C1 segment of cervical spinal cord (tissue), 14 donors: ENCODE measurements around the gene NDUFS7.

Experiments
- DNase-seq, 14 donors: peaks; one replicate each; lab custom pipeline; 2025; lab: John Stamatoyannopoulos, UW

NDUFS7 gene

DNA sequence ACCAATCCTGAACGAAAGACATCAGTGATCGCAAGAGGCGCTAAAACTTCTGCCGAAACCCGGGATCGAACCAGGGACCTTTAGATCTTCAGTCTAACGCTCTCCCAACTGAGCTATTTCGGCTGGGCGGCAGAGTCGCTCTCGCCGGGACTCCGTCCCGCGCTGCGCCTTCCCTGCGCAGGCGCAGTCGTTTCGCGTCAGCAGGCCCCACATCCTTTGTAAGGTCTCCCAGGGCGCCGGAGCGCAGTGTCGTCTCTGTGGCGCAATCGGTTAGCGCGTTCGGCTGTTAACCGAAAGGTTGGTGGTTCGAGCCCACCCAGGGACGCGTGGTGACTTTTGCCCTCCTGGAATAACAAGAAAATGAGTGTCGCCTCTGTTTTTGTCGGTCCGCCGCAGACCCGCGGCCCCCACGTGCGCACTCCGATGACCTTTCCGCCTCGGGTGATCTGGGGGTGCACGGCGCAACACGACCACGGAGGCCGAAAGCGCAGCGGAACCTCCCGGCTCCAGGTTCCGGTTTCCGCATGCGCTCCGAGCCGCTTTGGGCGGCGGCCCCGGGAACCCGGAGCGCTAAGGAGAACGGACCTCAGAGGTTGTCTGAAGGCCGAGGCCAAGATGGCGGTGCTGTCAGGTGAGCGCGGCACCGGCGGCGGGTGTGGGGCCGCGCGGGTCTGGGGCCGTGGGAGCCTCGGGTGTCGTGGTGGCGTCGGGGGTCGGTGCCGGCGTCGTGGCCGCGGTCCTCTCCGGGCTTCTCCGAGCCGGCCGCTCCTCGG, at the start of gene NDUFS7:
Gene NDUFS7, plus strand, starts transcription at position 596 of the 773 bp plus-strand sequence. Its CDS starts 20 bp downstream, at position 616.
- DNase-seq: peak; percentile 89 to 99 (median 96)

DNA sequence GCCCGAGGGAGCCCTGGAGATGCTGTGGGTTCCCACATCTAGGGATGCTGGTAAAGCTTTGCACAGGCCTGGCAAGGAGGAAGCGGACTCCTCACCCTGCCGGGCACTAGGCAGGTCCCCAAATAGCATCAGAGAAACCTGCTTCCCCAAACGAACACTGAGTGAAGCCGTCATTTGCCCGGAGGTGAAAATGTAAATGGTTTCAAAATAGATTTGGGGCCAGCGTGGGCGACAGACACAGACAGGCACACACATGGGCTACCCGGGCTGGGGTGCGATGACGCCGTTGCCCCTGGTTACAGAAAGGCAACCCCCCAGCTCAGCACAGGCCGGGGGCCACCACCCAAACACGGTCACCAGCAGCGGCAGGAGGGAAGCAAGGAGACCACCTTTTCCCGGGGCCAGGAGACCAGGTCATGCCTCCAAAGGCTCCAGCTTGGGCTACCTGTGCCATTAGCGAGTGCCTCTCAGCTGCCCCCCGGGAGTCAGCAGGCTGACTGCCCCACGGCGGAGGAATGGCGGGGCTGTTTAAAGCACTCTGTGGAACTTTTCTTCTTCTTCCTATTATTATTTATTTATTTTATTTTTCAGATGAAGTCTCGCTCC, 47.5 kb upstream of the NDUFS7 start:
- no peak for DNase-seq

DNA sequence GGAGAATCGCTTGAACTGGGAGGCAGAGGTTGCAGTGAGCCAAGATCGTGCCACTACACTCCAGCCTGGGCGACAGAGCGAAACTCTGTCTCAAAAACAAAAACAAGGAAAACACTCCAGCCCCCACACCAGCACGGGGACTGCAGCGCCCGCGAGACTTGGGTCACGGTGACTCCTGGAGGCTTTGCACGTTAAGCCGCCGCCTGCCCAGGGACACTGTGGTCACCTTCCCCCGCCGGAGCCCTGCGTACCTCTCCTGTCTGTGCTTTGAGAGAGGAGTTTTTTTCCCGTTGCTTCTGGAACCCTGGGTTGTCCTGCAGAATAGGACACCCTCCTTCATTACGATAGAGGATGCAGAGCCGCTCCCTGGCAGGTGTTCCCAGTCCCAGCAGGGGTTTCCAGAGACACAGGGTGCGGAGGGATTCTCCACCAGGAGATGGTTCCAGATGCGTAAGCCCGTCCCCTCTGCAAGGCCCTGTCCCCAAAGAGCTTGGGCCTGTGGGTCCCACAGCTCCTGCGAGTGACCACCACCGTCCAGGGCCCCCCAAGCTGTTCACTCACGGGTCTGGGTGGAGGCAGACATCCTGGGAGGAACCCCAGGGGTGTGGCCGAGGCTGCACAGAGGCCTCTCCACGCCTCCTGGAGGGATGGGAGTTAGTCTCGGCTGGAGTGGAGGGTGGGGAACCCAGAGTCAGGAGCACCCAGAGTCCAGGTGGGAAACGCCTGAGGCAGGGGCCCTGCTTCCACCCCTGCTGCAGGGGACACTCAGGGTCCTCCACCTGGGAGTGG, 42.8 kb upstream of the NDUFS7 start:
- no peak for DNase-seq

DNA sequence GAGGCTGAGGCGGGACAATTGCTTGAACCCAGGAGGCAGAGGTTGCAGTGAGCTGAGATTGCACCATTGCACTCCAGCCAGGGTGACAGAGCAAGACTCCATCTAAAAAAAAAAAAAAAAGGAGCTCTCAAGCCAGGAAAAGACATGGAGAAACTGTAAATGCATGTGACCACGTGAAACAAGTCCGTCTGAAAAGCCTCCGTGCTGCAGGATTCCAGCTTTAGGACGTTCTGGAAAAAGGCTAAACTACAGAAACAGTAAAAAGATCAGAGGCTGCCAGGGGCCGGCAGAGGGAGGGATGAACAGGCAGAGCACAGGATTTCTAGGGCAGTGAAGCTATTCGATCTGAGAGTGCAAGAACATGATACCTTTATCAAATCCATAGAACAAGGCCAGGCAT, 40.7 kb upstream of the NDUFS7 start:
- no peak for DNase-seq

DNA sequence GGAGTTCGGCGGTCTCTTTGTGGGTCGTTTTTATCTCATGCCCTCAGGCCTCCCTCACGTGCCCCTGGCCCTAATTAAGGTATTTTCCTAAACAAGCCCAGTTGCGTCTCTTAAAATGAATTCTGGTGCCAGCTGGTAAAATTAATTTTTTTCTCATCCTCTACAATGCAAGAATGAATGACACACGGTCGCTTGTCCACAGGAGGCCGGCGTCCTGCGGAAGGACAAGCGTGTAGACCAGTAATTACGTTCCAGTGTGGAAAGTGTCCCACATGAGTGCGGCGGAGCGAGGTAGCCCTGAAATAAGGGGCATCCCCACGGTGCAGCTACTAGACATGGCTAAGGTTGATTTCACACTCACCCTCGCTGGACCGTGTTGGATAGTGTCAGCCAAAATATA, 34.5 kb upstream of the NDUFS7 start:
- DNase-seq: no peak

DNA sequence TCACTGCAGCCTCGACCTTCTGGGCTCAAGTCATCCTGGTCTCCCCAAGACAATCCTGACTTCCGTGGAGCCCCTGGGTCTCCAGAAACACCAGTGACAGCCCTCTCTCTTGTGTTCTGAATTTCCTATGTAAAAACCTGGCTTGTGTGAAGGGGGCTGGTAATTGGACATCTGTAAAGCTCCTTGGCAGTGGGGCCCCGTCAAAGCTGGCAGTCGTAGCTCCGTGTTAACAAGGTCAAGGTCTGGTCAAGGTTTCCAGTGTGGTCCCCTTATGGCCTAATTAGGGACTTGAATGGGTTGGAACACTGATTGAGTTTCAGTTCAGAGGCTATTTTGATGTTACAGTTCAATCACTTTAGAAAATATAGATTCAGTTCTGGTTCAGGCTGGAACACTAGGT, 32.8 kb upstream of the NDUFS7 start:
- DNase-seq: no peak

DNA sequence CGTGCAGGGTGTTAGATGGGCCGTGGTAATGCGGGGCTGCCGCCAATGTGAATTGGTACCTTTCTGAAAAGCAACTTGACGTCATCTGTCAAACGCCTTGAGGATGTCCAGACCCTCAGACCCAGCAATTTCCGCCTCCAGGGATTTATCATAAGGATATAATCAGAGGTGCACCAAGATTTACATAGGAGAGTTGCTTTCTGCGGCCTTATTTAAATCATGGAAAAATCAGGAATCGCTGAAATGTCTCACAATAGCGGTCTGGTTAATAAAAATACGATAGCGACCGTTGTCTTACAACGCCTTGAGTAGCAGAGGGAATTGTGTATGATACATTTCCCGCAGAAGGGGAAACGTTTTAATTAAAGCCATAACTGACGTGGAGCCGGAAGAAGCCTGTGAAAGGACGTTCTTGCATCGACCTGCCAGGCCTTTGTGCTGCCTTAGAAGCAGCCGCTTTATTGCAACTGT, 32.3 kb upstream of the NDUFS7 start:
- DNase-seq: no peak

DNA sequence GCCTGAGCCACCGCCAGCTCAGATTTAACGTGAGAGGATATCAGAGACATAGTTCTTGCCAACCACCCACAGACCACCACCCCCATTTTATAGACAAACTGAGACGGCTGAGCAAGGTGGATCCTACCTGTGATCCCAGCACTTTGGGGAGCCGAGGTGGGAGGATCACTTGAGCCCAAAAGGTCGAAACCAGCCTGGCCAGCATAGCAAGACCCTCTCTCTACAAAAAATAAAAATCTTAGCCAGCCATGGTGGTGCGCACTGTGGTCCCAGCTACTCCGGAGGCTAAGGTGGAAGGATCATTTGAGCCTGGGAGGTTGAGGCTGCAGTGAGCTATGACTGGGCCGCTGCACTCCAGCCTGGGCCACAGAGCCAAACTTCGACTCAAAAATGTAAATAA, 30.6 kb upstream of the NDUFS7 start:
- no peak for DNase-seq

DNA sequence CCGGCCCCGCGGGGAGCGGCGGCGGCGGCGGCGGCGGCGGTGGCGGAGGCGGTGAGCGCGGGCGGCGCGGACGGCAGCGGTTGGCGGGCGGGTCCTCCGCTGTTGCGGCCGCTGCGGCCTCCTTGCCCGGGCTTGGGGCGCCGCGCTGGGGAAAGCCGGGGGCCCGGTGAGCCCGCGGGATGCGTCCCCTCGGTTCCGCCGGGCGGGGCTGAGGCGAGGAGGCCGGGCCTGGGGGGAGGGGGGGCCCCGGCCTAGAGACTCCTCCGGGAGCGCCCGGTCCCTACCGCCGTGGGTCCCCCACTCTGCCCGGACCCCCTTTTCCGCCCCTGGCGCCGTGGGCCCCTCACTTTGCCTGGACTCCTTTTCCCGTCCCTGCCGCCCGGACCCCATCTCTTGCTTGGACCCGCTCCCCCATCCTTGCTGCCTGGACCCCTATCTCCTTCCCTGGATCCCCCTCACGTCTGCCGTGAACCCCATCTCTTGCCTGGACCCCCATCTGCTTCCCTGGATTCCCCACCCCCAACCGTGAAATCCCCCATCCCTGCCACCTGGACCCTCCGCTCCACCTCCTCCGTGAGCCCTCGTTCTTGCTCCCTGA, 28.6 kb upstream of the NDUFS7 start:
- peak in 3 of 14 donors; percentile 63 to 73 (median 69) for DNase-seq

DNA sequence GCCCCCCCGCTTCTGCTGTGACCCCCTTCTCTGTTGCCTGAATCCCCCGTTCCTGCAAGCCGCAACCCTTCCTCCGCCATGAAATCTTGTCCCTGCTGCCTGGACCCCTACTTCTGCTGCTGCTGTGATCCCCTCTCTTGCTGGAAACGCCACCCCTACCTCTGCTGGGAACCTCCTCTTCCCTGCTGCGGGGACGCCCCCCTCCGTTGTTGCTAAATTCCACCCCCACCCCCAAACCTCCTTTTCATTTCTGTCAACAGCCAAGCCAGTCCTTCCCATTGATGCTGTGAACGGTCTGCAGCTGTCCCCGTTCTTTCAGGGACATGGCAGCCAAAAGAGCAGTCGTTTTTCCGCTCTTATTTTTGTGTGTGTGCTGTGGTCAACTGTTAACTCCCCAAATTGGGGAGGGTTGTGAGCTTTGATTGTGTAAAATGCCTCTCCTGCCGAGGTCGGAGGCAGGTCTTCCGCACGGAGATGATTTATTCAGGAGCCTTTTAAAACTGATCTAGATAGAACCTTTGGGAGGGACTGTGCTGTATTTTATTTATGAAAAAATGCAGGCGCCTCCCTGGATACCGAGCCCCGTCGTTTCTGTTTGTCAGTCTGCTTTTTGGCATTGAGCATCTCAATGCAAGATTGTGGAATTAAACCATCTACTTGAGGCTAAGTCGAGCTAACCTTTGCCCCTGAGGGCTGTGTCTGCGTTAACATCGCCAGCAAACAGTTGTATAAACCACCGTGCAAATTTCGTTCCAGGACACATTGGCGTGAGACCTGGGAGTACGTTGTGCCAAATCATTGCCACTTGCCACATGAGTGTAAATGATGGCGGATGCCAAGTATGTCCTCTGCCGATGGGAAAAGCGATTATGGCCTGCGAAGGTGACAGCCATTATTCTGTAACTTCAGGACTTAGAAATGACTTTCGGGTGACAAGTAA, 27.9 kb upstream of the NDUFS7 start:
- peak in 8 of 14 donors; percentile 20 to 59 (median 46) for DNase-seq

DNA sequence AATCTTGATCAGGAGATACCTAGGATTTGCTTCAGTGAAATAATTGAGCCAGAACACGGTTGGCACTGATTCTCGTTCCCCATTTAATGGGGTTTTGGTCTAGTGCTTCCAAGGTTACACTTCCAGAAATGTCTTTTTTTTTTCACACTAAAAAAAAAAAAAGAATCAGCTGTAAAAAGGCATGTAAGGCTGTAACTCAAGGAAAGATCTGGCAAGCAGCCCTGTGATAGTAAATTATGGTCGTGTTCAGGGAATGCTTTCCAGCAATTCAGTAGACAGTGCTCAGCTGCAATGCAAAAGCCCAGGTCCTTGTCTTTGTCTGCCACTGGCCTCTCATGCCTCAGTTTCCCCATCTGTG, 27.2 kb upstream of the NDUFS7 start:
- no peak for DNase-seq

DNA sequence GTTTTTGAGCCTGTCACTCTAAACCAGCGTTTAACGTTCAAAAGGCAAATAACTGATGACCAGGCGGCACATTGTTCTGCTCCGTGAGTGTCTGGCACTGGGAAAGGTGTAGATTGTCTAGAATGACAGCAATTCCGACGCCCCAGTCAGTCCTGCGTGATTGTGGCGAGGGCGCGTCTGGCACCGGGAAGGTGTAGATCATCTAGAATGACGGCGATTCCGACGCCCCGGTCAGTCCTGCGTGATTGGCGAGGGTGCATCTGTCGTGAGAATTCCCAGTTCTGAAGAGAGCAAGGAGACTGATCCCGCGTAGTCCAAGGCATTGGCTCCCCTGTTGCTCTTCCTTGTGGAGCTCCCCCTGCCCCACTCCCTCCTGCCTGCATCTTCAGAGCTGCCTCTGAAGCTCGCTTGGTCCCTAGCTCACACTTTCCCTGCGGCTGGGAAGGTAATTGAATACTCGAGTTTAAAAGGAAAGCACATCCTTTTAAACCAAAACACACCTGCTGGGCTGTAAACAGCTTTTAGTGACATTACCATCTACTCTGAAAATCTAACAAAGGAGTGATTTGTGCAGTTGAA, 26.1 kb upstream of the NDUFS7 start:
- no peak for DNase-seq

DNA sequence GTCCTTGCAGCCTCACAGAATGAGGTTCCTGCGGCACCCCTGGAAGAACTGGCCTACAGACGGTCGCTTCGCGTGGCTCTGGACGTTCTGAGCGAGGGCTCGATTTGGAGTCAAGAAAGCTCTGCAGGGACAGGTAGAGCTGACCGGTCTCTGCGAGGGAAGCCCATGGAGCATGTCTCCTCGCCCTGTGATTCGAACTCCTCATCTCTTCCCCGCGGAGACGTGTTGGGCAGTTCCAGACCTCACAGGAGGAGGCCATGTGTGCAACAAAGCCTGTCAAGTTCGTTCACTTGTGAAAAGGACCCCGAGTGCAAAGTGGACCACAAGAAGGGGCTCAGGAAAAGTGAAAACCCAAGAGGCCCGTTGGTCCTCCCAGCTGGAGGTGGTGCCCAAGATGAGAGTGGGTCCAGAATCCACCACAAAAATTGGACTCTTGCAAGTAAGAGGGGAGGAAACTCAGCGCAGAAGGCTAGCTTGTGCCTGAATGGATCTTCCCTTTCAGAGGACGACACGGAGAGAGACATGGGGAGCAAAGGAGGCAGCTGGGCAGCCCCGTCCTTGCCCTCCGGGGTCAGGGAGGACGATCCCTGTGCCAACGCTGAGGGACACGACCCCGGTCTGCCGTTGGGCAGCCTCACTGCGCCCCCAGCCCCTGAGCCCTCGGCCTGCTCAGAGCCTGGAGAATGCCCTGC, 23.4 kb upstream of the NDUFS7 start:
- DNase-seq: peak in 1 of 14 donors; percentile 32

DNA sequence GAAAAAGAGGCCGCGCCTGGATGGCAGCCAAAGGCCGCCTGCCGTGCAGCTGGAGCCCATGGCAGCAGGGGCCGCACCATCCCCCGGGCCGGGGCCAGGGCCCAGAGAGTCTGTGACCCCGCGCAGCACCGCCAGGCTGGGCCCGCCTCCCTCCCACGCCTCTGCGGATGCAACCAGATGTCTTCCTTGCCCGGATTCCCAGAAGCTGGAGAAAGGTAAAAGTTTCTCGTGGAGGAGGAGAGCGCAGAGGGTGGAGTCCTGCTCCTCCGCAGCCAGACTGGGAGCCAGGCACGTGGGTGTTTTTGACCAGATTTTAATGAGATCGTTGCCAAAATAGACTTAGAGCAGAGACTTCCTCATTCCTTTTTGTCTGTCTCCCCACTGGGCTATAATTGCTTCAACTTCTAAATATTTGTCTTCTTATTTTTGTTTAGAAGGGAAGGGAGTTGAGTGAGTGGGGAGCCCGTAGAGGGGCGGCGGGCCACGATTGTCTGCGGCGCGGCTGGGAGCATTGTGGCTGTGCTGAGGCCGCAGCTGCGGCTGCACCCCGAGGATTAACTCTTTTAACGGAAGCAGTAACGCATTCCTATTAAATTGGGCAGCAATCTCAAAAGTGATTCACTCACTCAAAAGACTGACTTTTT, 22.8 kb upstream of the NDUFS7 start:
- peak in 12 of 14 donors; percentile 32 to 87 (median 66) for DNase-seq

DNA sequence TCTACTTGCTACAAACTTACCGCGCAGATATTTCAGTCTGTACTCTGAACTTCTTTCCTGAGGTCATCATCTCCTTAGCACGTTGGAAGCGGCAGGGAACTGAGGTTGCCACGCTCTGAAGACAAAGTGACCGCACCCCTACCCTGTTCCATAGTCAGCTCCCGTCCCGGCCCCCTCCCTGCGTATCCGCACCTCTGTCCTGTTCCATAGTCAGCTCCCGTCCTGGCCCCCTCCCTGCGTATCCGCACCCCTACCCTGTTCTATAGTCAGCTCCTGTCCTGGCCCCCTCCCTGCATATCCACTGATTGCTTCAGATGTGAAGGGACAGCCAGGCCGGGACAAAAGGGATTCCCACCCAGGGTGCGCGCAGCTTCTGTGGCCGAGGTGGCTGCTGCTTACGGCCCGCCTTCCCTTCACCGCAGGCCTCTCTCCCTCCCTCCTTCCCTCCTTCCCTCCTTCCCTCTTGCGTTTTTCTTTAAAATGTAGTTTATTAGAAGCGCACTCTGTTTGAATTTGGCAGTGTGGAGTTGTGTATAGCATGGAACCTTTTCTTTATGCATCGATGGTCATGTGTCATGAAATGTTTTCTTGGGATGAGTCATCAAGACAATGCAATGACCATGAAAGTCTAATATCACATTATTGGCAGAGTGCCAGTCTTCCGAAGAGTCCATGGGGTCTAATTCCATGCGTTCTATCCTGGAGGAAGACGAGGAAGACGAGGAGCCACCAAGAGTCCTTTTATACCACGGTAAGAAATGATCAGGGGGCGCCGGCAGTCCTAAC, 21.9 kb upstream of the NDUFS7 start:
- no peak for DNase-seq

DNA sequence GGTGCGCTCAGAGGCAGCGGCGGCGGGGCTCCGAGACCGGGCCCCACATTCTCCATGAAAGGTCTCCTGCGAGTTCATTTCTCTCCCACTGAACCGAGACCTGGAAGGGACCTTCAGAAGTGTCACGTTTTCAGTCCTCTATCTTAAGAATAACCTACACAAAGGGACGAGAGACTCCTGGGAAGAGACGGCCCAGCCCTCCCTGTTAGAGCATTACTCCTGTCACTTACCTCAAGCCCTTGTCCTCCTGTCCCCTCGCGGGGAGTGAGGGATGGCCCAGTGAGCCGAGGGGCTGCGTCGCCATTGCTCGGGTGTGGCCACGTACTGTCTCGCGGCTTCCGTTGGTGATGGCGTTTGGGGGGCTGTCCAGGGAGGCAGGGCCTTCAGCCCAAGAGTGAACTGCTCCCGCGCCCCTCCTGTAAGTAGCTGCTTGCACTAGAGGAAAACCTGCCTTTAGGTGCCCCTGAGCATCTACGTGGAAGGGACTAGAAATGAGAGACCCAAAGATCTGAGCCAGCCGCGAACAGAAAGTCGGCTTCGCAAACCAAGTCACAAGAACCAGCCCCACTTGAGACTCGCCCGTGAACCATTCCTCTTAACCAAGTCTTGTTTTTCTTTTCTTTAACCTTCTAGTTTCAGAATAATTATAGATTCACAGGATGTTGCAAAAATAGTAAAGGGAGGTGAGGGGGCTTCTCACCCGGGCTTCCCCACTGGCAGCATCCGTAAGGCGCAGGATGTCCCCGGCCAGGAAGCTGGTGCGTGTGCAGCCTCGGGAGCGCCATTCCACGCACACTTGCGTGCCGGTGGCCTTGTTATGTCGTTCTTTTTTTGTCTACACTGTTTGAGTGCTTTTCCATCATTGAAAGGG, 21.1 kb upstream of the NDUFS7 start:
- no peak for DNase-seq

DNA sequence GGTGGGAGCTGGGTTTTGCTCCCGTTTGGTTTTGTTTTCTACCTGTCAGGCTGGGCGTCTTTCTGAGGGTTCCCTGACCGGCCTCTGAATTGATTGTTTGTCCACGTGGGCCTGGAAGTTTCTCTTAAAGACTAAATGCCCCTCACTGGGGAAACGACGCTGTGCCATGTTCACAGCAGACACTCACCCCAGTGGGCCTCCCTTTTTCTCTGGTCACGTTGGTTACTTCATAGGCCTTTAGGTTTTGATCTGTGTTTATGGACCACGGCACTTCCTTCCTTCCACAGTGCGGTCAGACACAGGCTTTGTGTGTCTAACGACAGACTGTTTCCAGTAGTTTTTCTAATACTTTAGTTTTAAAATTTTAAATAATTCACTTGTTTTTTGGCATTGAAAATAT, 20.1 kb upstream of the NDUFS7 start:
- DNase-seq: no peak
